ENCODE results near the gene TTC38.

TTC38 gene

GRCh38 chr22:46280063-46280817, 12.4 kb downstream of the TTC38 start:
- no peak for DNase-seq

GRCh38 chr22:46280999-46281623, 13.3 kb downstream of the TTC38 start:
- DNase-seq: peak; percentile 61

GRCh38 chr22:46281866-46282678, 14.3 kb downstream of the TTC38 start:
- DNase-seq: no peak

GRCh38 chr22:46286006-46286405, 18.2 kb downstream of the TTC38 start:
- no peak for DNase-seq

- no peak for DNase-seq
Measured at GRCh38 chr22:46286941-46287872, 19.4 kb downstream of the TTC38 start.

GRCh38 chr22:46287873-46288751, 20.3 kb downstream of the TTC38 start:
- peak; percentile 64 for DNase-seq

- DNase-seq: no peak
Measured at GRCh38 chr22:46288846-46289243, 21.0 kb downstream of the TTC38 start.

- peak; percentile 64 for DNase-seq
Measured at GRCh38 chr22:46289244-46289891, 21.6 kb downstream of the TTC38 start.

- DNase-seq: no peak
Measured at GRCh38 chr22:46290121-46290842, 22.5 kb downstream of the TTC38 start.

- no peak for DNase-seq
Measured at GRCh38 chr22:46290843-46291785, 23.3 kb downstream of the TTC38 start.

GRCh38 chr22:46292173-46292572, 24.4 kb downstream of the TTC38 start:
- DNase-seq: no peak

- no peak for DNase-seq
Measured at GRCh38 chr22:46292732-46293131, 24.9 kb downstream of the TTC38 start.

GRCh38 chr22:46293577-46294260, 25.9 kb downstream of the TTC38 start:
- no peak for DNase-seq

GRCh38 chr22:46294784-46295183, 27.0 kb downstream of the TTC38 start:
- no peak for DNase-seq

- DNase-seq: no peak
Measured at GRCh38 chr22:46295277-46295971, 27.6 kb downstream of the TTC38 start.

- peak; percentile 99 for DNase-seq
Measured at GRCh38 chr22:46296257-46297150, 28.7 kb downstream of the TTC38 start, which contains the start of gene GTSE1. GTSE1 (plus strand) TSS chr22:46296870; CDS start chr22:46297401, 531 bp downstream.
